ENCODE measurements around the gene TTLL12.

DNA sequence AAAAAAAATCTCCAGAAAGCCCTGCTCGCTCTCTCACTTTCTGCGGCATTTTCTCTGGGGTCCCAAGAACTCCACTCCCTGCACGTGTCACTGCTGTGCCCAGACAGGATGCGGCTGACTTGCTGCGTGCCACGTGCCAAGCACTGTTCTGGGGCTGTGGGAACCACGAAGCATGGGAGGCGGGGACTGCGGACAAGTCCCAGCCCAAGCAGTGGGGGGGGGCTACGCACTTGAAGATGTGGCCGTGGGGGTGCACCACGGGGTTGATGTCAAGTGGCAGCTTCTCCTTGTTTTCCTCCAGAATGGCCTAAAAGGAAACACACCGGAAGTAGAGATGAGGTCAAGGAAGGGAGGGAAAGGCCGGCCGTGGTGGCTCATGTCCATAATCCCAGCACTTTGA, 10.8 kb downstream of the TTLL12 start:
- TF ChIP-seq, protein P1, sequence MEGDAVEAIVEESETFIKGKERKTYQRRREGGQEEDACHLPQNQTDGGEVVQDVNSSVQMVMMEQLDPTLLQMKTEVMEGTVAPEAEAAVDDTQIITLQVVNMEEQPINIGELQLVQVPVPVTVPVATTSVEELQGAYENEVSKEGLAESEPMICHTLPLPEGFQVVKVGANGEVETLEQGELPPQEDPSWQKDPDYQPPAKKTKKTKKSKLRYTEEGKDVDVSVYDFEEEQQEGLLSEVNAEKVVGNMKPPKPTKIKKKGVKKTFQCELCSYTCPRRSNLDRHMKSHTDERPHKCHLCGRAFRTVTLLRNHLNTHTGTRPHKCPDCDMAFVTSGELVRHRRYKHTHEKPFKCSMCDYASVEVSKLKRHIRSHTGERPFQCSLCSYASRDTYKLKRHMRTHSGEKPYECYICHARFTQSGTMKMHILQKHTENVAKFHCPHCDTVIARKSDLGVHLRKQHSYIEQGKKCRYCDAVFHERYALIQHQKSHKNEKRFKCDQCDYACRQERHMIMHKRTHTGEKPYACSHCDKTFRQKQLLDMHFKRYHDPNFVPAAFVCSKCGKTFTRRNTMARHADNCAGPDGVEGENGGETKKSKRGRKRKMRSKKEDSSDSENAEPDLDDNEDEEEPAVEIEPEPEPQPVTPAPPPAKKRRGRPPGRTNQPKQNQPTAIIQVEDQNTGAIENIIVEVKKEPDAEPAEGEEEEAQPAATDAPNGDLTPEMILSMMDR (conservative IDR thresholded peaks at IDR 0.05) = no peak
- TF ChIP-seq EZH2 (IDR thresholded peaks at IDR 0.05; ENCODE audit: low read depth) = no peak
